ENCODE results near the gene HIGD1A.

HIGD1A gene

GRCh38 chr3:42736081-42736480 is 68.2 kb downstream of the HIGD1A start:
- no peak for DNase-seq (ENCODE audit: low spot score)
- H3K36me3 Mint-ChIP-seq (ENCODE audit: low read depth), result no peaks in the 10 kb centered on the region

DNA sequence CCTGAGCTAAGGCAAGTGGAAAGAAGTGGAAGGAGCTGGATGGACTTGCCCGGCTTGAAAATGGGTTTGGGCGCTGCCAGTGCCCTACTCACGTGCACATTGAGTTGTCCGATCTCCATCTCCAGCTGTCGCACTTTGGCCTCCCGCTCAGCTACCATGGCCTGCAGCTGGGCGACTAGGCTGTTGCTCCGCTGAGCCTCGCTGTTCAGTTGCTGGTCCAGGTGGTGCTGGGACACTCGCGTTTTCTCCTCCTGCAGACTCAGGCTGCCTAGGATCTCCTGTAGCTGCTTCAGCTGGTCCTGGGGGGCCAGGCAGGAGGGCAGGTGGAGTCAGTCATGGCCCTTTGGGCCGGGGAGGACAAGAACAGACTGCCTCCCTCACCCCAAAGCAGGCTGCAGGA is 68.7 kb downstream of the HIGD1A start:
- no peaks in the 10 kb centered on the region for H3K4me1 Mint-ChIP-seq (ENCODE audit: low read depth)
- H3K9me3 Mint-ChIP-seq, result no peaks in the 10 kb centered on the region
- H3K27me3 Mint-ChIP-seq (ENCODE audit: low read depth), result no peaks in the 10 kb centered on the region
- no peak overlapping the region for H3K4me3 Mint-ChIP-seq
- no peak for DNase-seq (ENCODE audit: low spot score)
- H3K36me3 Mint-ChIP-seq (ENCODE audit: low read depth), result no peaks in the 10 kb centered on the region
- no peak overlapping the region for H3K27ac Mint-ChIP-seq

More at GRCh38 chr3:42736081-42736480, 68.2 kb downstream of the HIGD1A start:
- no peaks in the 10 kb centered on the region for H3K4me1 Mint-ChIP-seq (ENCODE audit: low read depth)
- no peak overlapping the region for H3K27ac Mint-ChIP-seq
- H3K27me3 Mint-ChIP-seq (ENCODE audit: low read depth), result no peaks in the 10 kb centered on the region
- H3K4me3 Mint-ChIP-seq, result no peak overlapping the region
- H3K9me3 Mint-ChIP-seq, result no peaks in the 10 kb centered on the region

DNA sequence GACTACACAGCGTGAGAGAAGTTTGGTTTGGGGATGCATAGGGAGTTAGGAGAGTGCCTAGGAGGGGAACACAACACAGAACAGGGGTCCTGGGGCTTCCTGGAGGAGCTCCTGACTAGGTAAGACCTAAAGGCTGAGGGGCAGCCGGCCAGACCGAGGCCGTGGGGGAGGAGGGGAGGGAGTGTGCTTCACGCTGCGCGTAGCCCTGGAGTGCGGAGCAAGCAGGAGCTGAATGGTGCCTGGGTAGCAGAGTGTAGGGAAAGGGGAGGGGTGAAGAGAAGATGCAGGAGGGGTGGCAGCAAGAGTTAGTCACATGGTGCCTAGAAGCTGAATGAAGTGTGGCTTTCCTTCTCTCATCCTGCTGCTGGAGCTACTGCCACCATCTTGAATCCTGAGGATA is 69.3 kb downstream of the HIGD1A start:
- H3K9me3 Mint-ChIP-seq, result no peaks in the 10 kb centered on the region
- no peaks in the 10 kb centered on the region for H3K4me1 Mint-ChIP-seq (ENCODE audit: low read depth)
- H3K27me3 Mint-ChIP-seq (ENCODE audit: low read depth), result no peaks in the 10 kb centered on the region
- no peaks in the 10 kb centered on the region for H3K36me3 Mint-ChIP-seq (ENCODE audit: low read depth)
- DNase-seq (ENCODE audit: low spot score), result no peak
- H3K27ac Mint-ChIP-seq, result no peak overlapping the region
- H3K4me3 Mint-ChIP-seq, result no peak overlapping the region

- H3K9me3 Mint-ChIP-seq, result no peaks in the 10 kb centered on the region
- H3K36me3 Mint-ChIP-seq (ENCODE audit: low read depth), result no peaks in the 10 kb centered on the region
- no peak overlapping the region for H3K4me3 Mint-ChIP-seq
- H3K27me3 Mint-ChIP-seq (ENCODE audit: low read depth), result no peaks in the 10 kb centered on the region
- no peaks in the 10 kb centered on the region for H3K4me1 Mint-ChIP-seq (ENCODE audit: low read depth)
- no peak for DNase-seq (ENCODE audit: low spot score)
- H3K27ac Mint-ChIP-seq, result no peak overlapping the region
Observed at GRCh38 chr3:42734263-42734860, 69.9 kb downstream of the HIGD1A start.

DNA sequence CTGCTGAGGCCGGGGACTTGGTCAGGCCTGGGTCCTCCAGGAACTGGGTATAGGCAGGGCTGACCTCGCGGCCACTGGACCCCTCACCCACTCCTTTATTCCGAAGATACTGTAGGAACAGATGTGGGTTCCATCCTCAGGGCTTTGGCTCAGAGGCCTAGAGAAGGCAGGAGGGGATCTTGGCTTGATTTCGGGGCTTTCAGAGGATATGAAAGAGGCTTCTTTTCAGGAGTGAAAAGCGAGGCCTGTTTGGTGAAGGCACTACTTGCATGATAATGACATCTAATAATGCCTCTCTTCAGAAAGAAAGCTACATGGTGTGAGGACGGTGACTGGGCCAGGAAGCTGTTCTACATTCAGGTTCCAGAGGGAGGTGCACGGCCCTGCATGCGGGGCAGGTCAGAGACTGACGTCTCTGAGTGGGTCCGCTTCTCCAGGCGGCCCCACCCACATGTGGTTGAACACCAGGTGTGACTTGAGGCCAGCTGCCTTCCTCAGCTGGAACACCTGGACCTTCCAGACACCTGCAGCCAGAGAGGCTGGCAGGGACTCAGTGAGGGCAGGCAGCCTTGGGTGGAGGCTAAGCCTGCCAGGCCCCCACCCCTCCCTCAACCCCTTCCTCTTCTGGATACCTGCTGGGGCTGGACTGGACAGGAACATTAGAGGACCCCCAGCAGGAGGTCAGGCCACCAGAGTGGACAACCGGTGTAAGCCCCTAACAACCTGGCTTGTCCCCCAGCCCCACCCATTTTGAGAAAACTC is 70.6 kb downstream of the HIGD1A start:
- no peak overlapping the region for H3K4me3 Mint-ChIP-seq
- DNase-seq (ENCODE audit: low spot score), result no peak
- no peak overlapping the region for H3K27ac Mint-ChIP-seq
- H3K36me3 Mint-ChIP-seq (ENCODE audit: low read depth), result no peaks in the 10 kb centered on the region
- H3K27me3 Mint-ChIP-seq (ENCODE audit: low read depth), result no peaks in the 10 kb centered on the region
- no peaks in the 10 kb centered on the region for H3K4me1 Mint-ChIP-seq (ENCODE audit: low read depth)
- H3K9me3 Mint-ChIP-seq, result no peaks in the 10 kb centered on the region
